ENCODE data around the gene SATB1. TPM values are rescaled to one million over a fixed set of nuclear protein-coding genes. Genes with fewer than 3 reads are reported as not detected.

The SATB1 gene
- total RNA-seq, 1 experiment from 2014 or later: 16.6 TPM

- DNase-seq: no peak
- Mint-ChIP-seq H3K4me3 (ENCODE audit: low read depth, unreplicated experiment) (no peak overlapping the region), H3K27me3 (ENCODE audit: unreplicated experiment) (no peaks in the 10 kb centered on the region), H3K4me1 (ENCODE audit: low read depth, unreplicated experiment) (no peaks in the 10 kb centered on the region), H3K36me3 (ENCODE audit: insufficient read depth, unreplicated experiment) (no peaks in the 10 kb centered on the region), H3K9me3 (ENCODE audit: low read depth, unreplicated experiment) (no peaks in the 10 kb centered on the region), H3K27ac (ENCODE audit: unreplicated experiment) (no peak overlapping the region)
- BruUV-seq (replicated peaks): no TSS peak
- CTCF ChIA-PET: no interaction called here
- intact Hi-C loops (cut with micrococcal nuclease; ENCODE audit: unreplicated experiment): no loop called here
- TF ChIP-seq, protein P1, sequence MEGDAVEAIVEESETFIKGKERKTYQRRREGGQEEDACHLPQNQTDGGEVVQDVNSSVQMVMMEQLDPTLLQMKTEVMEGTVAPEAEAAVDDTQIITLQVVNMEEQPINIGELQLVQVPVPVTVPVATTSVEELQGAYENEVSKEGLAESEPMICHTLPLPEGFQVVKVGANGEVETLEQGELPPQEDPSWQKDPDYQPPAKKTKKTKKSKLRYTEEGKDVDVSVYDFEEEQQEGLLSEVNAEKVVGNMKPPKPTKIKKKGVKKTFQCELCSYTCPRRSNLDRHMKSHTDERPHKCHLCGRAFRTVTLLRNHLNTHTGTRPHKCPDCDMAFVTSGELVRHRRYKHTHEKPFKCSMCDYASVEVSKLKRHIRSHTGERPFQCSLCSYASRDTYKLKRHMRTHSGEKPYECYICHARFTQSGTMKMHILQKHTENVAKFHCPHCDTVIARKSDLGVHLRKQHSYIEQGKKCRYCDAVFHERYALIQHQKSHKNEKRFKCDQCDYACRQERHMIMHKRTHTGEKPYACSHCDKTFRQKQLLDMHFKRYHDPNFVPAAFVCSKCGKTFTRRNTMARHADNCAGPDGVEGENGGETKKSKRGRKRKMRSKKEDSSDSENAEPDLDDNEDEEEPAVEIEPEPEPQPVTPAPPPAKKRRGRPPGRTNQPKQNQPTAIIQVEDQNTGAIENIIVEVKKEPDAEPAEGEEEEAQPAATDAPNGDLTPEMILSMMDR (IDR thresholded peaks at IDR 0.05; ENCODE audit: unreplicated experiment): no peak
These were observed 46.9 kb downstream of the SATB1 start for GRCh38 chr3:18378218-18378617.

- no peaks in the 10 kb centered on the region for H3K9me3 Mint-ChIP-seq (ENCODE audit: low read depth, unreplicated experiment)
- intact Hi-C loops (cut with micrococcal nuclease; ENCODE audit: unreplicated experiment): no loop called here
- no peak for DNase-seq
- CTCF ChIA-PET: no interaction called here
- no TSS peak for BruUV-seq (replicated peaks)
- TF ChIP-seq, protein P1 (IDR thresholded peaks at IDR 0.05; ENCODE audit: unreplicated experiment): no peak
- no peaks in the 10 kb centered on the region for H3K27me3 Mint-ChIP-seq (ENCODE audit: unreplicated experiment)
- no peaks in the 10 kb centered on the region for H3K4me1 Mint-ChIP-seq (ENCODE audit: low read depth, unreplicated experiment)
- no peak overlapping the region for H3K27ac Mint-ChIP-seq (ENCODE audit: unreplicated experiment)
- no peak overlapping the region for H3K4me3 Mint-ChIP-seq (ENCODE audit: low read depth, unreplicated experiment)
- H3K36me3 Mint-ChIP-seq (ENCODE audit: insufficient read depth, unreplicated experiment): no peaks in the 10 kb centered on the region
These were observed 48.5 kb downstream of the SATB1 start for GRCh38 chr3:18376682-18377081.

DNA sequence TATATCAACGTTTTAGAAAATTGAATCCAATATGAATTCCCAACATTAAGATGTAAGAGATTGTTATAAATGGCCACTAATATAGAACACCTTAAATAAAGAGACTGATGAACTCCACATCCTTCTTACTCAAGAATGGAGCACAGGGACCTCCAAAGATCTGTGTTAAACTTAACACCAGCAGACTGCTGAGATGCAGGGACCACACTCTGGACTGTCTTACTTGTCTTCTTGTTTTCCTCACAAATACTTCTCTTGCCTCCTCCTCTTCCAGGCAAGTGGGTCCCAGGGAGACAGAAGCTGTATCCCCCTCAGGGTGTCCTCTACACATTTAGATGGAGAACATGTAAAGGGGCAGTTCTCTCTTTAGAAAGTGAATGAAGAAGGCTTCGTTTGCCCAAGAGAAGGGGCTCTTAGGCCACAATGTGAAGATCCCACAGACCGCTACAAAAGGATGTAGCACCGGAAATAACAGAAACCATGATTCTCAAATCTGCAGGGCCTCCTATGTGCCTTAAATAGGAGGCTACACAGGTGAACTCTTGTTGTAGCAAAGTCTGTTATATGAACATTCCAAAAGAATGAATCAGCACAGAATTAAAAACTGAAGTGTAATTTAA, 52.2 kb downstream of the SATB1 start:
- H3K4me3 Mint-ChIP-seq (ENCODE audit: low read depth, unreplicated experiment): no peak overlapping the region
- intact Hi-C loops (cut with micrococcal nuclease; ENCODE audit: unreplicated experiment): no loop called here
- TF ChIP-seq, protein P1 (IDR thresholded peaks at IDR 0.05; ENCODE audit: unreplicated experiment): no peak
- H3K36me3 Mint-ChIP-seq (ENCODE audit: insufficient read depth, unreplicated experiment): no peaks in the 10 kb centered on the region
- CTCF ChIA-PET: no interaction called here
- H3K27me3 Mint-ChIP-seq (ENCODE audit: unreplicated experiment): no peaks in the 10 kb centered on the region
- no peak overlapping the region for H3K27ac Mint-ChIP-seq (ENCODE audit: unreplicated experiment)
- no peaks in the 10 kb centered on the region for H3K9me3 Mint-ChIP-seq (ENCODE audit: low read depth, unreplicated experiment)
- DNase-seq: no peak
- no peaks in the 10 kb centered on the region for H3K4me1 Mint-ChIP-seq (ENCODE audit: low read depth, unreplicated experiment)
- no TSS peak for BruUV-seq (replicated peaks)

DNA sequence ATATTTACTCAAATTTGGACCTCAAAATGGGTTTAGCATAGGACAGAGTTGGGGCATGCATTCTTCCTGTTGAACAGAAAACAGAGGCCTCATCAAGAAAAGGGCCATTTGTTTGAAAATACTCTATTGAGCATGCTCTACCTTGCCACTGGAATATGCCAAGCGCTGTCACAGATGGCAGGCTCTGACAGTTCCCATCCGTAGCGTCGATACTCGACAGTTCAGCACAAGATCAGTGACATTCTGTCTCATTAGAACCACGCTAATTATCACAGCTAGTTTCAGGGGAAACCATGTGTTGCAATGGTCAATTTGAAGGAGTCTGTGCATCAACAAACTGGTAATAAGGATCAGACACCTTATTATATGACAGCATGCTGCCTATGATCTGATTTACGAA, 54.5 kb downstream of the SATB1 start:
- TF ChIP-seq, protein P1 (IDR thresholded peaks at IDR 0.05; ENCODE audit: unreplicated experiment): no peak
- no peak for DNase-seq
- BruUV-seq (replicated peaks): no TSS peak
- no peak overlapping the region for H3K27ac Mint-ChIP-seq (ENCODE audit: unreplicated experiment)
- H3K4me3 Mint-ChIP-seq (ENCODE audit: low read depth, unreplicated experiment): no peak overlapping the region
- no peaks in the 10 kb centered on the region for H3K27me3 Mint-ChIP-seq (ENCODE audit: unreplicated experiment)
- no peaks in the 10 kb centered on the region for H3K36me3 Mint-ChIP-seq (ENCODE audit: insufficient read depth, unreplicated experiment)
- no peaks in the 10 kb centered on the region for H3K4me1 Mint-ChIP-seq (ENCODE audit: low read depth, unreplicated experiment)
- CTCF ChIA-PET: no interaction called here
- no peaks in the 10 kb centered on the region for H3K9me3 Mint-ChIP-seq (ENCODE audit: low read depth, unreplicated experiment)
- intact Hi-C loops (cut with micrococcal nuclease; ENCODE audit: unreplicated experiment): no loop called here

Data from Calu3 (cell line).